Activated naive CD4-positive, alpha-beta T cell treated with anti-CD3 and anti-CD28 coated beads, Interleukin-2, amount 50 U/mL, for 72 hours (primary cell): ENCODE data around the gene BMP2. TPM values are rescaled to one million over a fixed set of nuclear protein-coding genes. Genes with fewer than 3 reads are reported as not detected.

Experiments
- ATAC-seq, 2 donors: fragments of 150-1000 bp; cut with Tn5 transposase; 2 replicates each; pipeline ENCODE4 v1.10.0; 2021; ENCODE audit warnings: mild to moderate bottlenecking in 2 of 2, moderate library complexity in 2 of 2
- DNase-seq, 2 donors: peaks; one replicate each; pipeline ENCODE4 v3.0.0; 2021 to 2022; ENCODE audit warnings: low spot score in 2 of 2
- H3K27ac Mint-ChIP-seq, 2 donors: one replicate each; pipeline ENCODE4 v1.8.0; 2022; ENCODE audit warnings: mild to moderate bottlenecking in 2 of 2, mixed read lengths in 2 of 2
- H3K36me3 Mint-ChIP-seq, 2 donors: one replicate each; pipeline ENCODE4 v1.8.0; 2022; ENCODE audit warnings: mixed read lengths in 2 of 2
- H3K9me3 Mint-ChIP-seq, 2 donors: one replicate each; pipeline ENCODE4 v1.8.0; 2022; ENCODE audit warnings: mixed read lengths in 2 of 2
- total RNA-seq, 2 donors: library from RNA; stranded (reverse); gene quantifications; one replicate each; pipeline ENCODE4 v1.2.3, GENCODE V29; 2022

Gene BMP2
- total RNA-seq, 2 donors from 2014 or later = not detected

DNA sequence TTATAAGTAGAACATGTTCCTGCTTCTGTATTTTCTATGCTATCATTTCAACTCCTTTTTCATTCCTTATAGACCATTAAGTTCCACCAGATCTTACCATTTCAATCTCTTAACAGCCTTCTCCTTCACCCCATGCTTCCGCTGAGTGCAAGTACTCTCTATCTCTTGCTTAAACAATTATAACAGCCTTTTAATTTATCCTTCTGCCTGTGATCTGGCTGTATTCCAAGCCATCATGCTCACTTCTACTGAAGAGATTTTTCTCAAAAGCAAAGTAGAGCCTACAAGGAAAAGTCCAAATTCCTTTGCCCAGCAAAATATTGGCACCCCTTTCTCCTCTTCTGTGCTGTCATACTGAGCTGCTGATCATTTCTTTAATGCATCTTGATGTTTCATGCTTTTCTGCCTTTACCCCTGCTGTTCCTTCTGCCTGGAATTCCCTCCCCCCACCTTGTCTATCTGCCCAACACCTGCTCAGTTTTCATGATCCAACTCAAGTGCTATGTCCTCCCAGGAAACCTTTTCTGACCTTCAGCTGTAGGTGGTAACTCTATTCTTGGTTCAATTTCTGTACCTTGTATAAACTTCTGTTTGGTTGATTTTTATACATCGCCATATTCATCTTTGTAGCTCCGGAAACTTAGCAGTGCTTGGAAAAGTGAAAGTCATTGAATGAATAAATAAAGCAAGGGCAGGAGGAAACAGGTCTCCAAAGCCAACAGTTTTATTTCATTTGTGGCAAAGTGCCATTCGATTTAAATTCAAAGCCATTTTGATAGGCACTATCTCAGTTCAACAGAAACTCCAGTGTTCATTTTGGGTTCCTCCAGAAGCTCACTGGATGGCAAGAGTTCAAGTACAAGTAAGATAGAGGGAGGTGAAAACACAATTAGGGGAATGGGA is 10.5 kb upstream of the BMP2 start:
- H3K36me3 Mint-ChIP-seq = no peaks in the 10 kb centered on the region
- no peak for ATAC-seq
- DNase-seq = no peak
- no peak overlapping the region for H3K27ac Mint-ChIP-seq
- peaks cover 5 to 14% of the 10 kb centered on the region in 2 donors for H3K9me3 Mint-ChIP-seq

DNA sequence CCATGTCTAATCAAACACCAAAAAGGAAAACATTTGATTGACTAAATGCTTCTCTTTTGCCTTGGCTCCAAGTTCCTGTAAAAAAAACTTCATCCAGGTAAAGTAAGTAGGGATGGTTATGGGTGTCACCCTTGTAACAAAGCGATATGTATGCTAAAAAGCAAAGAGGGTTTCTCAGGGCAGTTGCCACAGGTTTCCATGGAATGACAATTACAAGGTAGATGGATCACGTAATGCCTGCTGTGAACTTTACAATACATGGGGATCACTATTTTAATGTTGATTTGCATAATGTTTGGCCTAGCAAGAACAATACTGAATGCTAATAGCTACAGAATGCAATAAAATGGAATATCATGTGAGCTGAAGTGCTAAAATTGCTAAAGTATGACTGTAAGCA is 2.9 kb upstream of the BMP2 start:
- H3K27ac Mint-ChIP-seq = no peak overlapping the region
- no peak for DNase-seq
- H3K9me3 Mint-ChIP-seq = peaks cover 0 to 8% of the 10 kb centered on the region in 2 donors
- H3K36me3 Mint-ChIP-seq = no peaks in the 10 kb centered on the region
- no peak for ATAC-seq

DNA sequence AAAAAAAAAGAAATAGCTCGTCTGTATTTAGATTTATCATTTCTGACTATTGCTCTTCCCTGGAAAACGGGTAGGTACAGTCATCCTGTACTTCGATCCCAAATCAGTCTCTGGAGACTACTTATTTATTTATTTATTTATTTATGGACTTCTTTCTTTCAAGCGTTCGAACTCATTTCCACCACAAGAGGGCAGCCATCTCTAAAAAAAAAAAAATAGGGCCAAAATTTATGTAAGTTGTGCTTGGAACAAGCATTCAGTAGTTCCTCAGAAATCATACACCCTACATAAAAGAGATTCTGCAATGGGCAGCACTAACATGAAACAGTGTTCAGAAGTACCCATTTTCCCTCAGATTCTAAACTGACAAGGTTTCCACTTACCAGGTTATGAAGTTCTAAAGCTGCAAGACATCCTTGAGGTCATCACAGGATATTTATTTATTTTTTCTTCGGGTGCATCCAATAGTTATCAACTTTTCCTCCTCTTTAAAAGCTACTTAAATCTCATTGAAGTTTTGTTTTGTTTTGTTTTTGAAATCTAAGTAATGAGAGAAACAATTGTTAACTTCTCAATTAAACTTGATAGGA is 1.9 kb upstream of the BMP2 start:
- no peak for DNase-seq
- Mint-ChIP-seq H3K36me3 (no peaks in the 10 kb centered on the region), H3K9me3 (peaks cover 0 to 7% of the 10 kb centered on the region in 2 donors), H3K27ac (no peak overlapping the region)
- no peak for ATAC-seq

DNA sequence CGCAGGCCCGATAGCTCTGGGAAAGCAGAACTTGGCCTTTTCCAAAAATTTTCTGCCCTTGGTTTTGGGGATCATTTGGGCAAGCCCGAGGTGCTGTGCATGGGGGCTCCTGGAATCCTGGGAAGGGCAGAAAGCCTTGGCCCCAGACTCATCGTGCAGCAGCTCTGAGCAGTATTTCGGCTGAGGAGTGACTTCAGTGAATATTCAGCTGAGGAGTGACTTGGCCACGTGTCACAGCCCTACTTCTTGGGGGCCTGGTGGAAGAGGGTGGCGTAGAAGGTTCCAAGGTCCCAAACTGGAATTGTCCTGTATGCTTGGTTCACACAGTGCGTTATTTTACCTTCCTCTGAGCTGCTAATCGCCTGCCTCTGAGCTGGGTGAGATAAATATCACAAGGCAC is 1.1 kb upstream of the BMP2 start:
- no peaks in the 10 kb centered on the region for H3K9me3 Mint-ChIP-seq
- H3K27ac Mint-ChIP-seq = no peak overlapping the region
- no peak for DNase-seq

DNA sequence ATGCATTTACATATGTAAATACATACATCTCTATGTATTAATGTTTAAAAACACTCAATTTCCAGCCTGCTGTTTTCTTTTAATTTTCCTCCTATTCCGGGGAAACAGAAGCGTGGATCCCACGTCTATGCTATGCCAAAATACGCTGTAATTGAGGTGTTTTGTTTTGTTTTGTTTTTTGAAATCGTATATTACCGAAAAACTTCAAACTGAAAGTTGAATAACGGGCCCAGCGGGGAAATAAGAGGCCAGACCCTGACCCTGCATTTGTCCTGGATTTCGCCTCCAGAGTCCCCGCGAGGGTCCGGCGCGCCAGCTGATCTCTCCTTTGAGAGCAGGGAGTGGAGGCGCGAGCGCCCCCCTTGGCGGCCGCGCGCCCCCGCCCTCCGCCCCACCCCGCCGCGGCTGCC is 355 bp upstream of the BMP2 start:
- Mint-ChIP-seq H3K36me3 (no peaks in the 10 kb centered on the region), H3K9me3 (no peaks in the 10 kb centered on the region), H3K27ac (no peak overlapping the region)
- DNase-seq (no peak), ATAC-seq (no peak)

More for the DNA sequence above, 1.1 kb upstream of the BMP2 start:
- no peak for ATAC-seq
- no peaks in the 10 kb centered on the region for H3K36me3 Mint-ChIP-seq

DNA sequence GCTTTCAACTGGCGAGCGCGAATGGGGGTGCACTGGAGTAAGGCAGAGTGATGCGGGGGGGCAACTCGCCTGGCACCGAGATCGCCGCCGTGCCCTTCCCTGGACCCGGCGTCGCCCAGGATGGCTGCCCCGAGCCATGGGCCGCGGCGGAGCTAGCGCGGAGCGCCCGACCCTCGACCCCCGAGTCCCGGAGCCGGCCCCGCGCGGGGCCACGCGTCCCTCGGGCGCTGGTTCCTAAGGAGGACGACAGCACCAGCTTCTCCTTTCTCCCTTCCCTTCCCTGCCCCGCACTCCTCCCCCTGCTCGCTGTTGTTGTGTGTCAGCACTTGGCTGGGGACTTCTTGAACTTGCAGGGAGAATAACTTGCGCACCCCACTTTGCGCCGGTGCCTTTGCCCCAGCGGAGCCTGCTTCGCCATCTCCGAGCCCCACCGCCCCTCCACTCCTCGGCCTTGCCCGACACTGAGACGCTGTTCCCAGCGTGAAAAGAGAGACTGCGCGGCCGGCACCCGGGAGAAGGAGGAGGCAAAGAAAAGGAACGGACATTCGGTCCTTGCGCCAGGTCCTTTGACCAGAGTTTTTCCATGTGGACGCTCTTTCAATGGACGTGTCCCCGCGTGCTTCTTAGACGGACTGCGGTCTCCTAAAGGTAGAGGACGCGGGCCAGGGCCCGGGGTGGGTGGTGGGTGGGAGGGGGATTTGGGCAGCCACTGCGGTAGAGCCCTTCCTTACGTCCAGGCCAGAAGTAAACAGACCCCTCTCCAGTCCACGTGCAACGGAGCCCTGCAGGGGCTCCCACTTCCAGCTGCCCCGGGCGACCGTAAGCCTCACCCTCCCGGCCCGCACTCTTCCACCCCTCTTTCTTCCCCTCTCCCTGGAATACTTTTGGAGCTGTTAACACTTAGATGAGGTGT is 998 bp downstream of the BMP2 start:
- no peaks in the 10 kb centered on the region for H3K36me3 Mint-ChIP-seq
- DNase-seq = no peak
- ATAC-seq = no peak

DNA sequence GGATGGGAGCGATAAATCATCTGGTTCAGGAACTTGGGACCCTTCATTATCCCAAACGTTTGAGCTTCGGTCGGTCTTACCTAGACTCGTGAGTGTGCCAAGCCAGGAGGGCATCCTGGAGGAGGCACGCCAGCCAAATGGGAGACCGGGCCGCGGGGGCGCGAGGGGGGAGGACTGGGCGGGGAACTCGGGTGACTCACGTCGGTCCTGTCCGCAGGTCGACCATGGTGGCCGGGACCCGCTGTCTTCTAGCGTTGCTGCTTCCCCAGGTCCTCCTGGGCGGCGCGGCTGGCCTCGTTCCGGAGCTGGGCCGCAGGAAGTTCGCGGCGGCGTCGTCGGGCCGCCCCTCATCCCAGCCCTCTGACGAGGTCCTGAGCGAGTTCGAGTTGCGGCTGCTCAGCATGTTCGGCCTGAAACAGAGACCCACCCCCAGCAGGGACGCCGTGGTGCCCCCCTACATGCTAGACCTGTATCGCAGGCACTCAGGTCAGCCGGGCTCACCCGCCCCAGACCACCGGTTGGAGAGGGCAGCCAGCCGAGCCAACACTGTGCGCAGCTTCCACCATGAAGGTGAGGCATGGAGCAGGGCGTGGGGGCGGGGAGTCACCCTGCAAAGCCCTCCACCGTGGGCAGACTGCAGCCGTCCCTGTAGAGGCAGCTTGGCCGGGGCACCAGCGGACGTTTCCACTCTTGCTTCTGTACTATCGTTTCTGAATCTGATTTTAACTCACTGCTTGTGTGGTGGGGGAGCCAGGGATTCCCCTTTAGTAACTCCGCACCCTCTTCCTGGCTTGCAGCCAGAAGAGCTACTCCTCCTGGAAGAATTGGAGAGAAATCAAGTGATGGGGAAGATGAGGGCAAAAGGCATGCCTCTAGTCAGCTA is 2.7 kb downstream of the BMP2 start:
- Mint-ChIP-seq H3K27ac (no peak overlapping the region), H3K36me3 (no peaks in the 10 kb centered on the region), H3K9me3 (no peaks in the 10 kb centered on the region)
- DNase-seq (no peak), ATAC-seq (no peak)

More for the DNA sequence above, 998 bp downstream of the BMP2 start:
- no peaks in the 10 kb centered on the region for H3K9me3 Mint-ChIP-seq
- H3K27ac Mint-ChIP-seq = no peak overlapping the region

DNA sequence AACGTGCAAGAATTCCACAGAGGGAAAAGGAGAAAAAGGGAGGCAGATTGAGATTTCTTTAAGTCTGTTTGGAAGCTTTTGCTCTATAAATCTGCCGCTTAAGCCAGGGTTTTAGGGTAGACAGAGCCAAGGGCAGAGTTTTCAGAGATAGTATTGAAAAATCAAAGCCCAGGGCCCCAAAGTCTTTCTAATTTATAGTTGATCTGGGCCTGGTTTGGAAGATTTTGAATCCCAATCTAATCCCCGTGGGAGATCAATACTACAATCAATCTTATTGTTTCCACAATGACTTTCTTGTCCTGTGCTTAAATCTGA is 3.3 kb downstream of the BMP2 start:
- no peak overlapping the region for H3K27ac Mint-ChIP-seq

DNA sequence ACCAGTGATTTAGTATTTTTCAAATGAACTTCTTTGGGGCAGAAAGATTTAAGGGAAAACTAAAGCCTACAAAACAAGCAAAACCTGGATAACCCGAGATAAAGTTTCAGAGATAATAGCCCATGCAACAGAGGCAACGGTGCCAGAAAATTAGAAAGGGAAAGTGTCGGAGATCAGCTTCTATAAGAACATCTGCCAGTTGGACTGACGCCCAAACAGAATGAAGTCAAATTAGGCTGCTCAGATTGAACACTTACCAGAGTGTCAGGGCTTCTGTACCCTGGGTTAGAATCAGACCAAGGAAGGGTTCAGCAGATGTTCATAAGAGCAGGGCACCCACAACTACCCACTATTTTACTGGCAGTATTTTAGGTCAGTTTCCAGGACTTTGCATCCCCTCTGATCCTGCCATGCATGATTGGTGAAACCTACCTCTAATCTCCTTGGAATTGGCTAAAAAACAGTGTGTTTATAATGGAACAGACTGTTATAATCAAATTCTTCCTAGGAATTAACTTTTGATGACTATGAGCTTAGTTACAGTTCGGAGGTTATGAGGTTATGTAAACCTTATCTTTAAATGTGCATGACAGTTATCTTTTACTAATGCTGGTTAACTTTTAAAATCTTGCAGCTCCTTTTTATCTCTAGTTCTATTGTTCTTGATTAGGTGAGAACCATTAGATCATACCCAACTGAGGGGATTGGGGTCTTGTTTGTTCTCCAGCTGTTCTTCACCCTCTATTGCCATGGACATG is 13.1 kb downstream of the BMP2 start:
- Mint-ChIP-seq H3K36me3 (no peaks in the 10 kb centered on the region), H3K27ac (no peak overlapping the region), H3K9me3 (peaks cover 3% of the 10 kb centered on the region in 2 donors)
- ATAC-seq = no peak
- no peak for DNase-seq

More for the DNA sequence above, 3.3 kb downstream of the BMP2 start:
- Mint-ChIP-seq H3K36me3 (no peaks in the 10 kb centered on the region), H3K9me3 (no peaks in the 10 kb centered on the region)
- ATAC-seq = no peak
- DNase-seq = no peak

DNA sequence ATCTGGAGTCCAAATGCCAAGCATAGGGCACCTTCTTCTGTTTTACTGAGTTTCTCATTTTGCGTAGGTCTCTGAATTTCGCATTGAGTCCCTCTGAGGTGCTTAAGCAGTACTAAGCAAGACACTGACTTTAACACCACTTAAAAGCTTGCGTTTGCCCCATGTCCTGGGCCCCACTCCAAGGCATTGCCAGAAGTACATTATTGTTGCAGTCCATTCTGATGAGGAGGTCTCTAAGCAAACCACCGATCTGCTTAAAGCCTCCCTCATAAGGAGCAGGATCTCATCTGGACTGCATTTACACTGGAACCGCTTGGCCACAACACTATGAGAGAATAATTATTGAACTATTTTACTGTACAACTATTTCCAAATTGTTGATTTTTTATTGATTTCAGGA is 16.3 kb downstream of the BMP2 start:
- DNase-seq (no peak), ATAC-seq (no peak)
- peaks cover 0 to 3% of the 10 kb centered on the region in 2 donors for H3K9me3 Mint-ChIP-seq
- no peaks in the 10 kb centered on the region for H3K36me3 Mint-ChIP-seq
- no peak overlapping the region for H3K27ac Mint-ChIP-seq

DNA sequence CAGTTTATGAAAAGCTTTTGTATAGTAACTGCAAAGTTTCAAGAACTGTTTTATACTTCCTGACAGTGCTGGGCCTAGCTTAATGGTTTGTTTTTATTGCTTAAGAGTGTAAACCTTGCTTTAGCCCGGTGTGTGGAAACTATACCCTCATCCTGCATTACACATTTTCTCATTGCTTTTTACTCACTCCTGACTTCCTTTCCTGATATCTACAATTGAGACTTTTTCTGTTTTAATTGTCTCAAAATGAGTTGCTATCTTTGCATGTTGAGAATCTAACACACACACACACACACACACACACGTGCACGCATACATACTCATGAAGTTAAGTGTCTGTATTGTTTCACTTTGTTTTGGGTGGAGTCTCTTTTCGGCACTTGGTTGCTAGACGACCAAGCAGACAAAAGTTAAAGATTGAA is 16.7 kb downstream of the BMP2 start:
- H3K27ac Mint-ChIP-seq = no peak overlapping the region
- DNase-seq (no peak), ATAC-seq (no peak)
- no peaks in the 10 kb centered on the region for H3K36me3 Mint-ChIP-seq
- peaks cover 0 to 3% of the 10 kb centered on the region in 2 donors for H3K9me3 Mint-ChIP-seq

DNA sequence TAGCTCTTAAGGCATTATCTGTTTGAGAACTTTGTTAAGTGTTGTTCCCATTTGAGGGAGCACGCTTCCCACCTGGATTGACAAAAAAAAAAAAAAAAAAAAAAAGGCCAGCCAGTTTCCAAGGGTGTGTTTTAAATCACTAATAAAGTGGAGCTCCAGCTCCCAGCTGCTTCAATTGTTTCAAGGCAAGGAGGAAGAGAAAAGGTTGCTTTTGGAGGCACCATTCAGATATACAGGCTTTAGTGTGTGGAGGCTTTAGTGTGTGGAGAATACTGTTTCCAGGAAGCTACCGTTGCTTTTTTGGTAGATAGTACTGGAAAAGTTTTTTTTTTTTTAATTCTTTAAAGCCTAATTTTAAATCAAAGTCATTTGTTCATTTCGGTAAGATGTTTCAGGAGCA is 17.3 kb downstream of the BMP2 start:
- no peaks in the 10 kb centered on the region for H3K36me3 Mint-ChIP-seq
- peaks cover 0 to 3% of the 10 kb centered on the region in 2 donors for H3K9me3 Mint-ChIP-seq
- no peak overlapping the region for H3K27ac Mint-ChIP-seq
- DNase-seq = no peak
- no peak for ATAC-seq

DNA sequence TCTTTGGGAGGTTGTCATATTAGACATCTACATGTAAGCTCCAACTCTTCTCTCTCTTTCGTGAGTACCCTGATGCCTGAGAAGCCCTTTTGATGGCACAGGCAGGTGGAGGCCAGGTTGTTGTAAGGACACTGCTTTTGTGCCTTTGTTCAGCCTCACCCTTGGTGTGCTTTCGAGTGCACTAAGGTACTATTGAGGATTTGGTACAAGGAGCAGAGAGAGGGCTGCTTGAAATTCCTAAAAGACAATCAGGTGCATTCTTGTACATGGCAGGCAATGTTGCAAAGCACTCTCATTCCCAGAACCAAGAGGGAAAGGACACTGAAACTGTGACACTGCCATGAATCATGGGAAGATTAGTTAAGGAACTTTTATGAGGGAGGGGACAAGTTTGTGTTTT is 19.1 kb downstream of the BMP2 start:
- no peak for DNase-seq
- no peak overlapping the region for H3K27ac Mint-ChIP-seq

DNA sequence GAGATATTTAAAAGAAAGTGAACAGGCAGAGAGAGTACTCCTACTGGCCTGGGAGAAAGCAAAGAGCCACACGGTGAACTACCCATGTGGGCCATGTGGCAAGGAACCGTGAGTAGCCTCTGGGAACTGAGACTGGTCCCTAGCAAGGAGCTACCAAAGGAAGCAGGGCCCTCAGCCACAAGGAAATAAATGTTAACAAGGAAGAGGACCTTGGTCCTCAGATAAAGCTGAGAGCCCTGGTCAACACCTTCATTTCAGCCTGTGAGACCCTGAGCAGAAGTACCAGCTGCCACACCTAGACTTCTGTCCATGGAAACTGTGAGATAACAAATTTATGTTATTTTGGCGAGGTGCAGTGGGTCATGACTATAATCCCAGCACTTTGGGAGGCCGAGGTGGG is 25.3 kb downstream of the BMP2 start:
- ATAC-seq (no peak), DNase-seq (no peak)
- Mint-ChIP-seq H3K27ac (no peak overlapping the region), H3K9me3 (peaks cover 15 to 20% of the 10 kb centered on the region in 2 donors), H3K36me3 (no peaks in the 10 kb centered on the region)

More for the DNA sequence above, 19.1 kb downstream of the BMP2 start:
- H3K36me3 Mint-ChIP-seq = no peaks in the 10 kb centered on the region
- peaks cover 0 to 3% of the 10 kb centered on the region in 2 donors for H3K9me3 Mint-ChIP-seq
- no peak for ATAC-seq

DNA sequence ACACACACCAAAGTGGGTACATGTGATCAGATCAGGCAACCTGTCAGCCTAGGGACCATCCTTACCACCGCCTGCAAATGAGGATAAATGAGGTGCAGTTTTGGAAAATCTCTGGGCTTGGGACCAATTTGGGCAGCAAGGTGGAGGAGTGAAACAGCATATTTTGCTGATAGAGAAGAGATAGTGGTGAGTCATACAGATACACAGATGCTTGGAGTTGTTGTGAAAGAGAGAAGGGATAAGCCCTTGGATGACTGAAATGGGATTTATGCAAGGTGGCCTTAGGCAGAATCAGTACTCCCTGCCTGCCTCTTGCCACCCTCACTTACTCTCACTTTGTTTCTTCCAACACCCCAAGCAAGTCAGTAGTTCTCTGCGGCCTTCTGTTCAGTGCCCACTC is 34.7 kb downstream of the BMP2 start:
- ATAC-seq = no peak
- Mint-ChIP-seq H3K9me3 (peaks cover 7 to 8% of the 10 kb centered on the region in 2 donors), H3K36me3 (no peaks in the 10 kb centered on the region), H3K27ac (no peak overlapping the region)
- DNase-seq = no peak

DNA sequence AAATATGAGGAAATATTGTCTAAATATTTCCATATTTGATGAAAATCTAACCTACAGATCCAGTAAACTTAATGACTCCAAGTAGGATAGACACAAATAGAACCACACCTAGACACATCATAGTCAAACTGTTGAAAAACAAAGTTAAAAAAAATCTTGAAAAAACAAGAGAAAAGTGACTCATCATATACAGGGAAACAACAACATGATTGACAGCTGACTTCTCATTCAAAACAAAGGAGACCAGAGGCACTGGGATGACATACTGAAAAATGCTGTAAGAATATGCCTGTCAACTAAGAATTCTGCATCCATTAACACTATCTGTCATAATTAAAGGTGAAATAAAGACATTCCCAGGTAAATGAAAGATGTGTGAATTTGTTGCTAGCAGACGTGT is 38.8 kb downstream of the BMP2 start:
- Mint-ChIP-seq H3K9me3 (peaks cover 5 to 7% of the 10 kb centered on the region in 2 donors), H3K36me3 (no peaks in the 10 kb centered on the region), H3K27ac (no peak overlapping the region)
- ATAC-seq (no peak), DNase-seq (no peak)
